ENCODE measurements around the gene CDC42EP3. TPM values are rescaled to one million over a fixed set of nuclear protein-coding genes. Genes with fewer than 3 reads are reported as not detected.

The CDC42EP3 gene
- total and polyA plus RNA-seq, 2 experiments from 2014 or later = 19.3 to 33.0 TPM

DNA sequence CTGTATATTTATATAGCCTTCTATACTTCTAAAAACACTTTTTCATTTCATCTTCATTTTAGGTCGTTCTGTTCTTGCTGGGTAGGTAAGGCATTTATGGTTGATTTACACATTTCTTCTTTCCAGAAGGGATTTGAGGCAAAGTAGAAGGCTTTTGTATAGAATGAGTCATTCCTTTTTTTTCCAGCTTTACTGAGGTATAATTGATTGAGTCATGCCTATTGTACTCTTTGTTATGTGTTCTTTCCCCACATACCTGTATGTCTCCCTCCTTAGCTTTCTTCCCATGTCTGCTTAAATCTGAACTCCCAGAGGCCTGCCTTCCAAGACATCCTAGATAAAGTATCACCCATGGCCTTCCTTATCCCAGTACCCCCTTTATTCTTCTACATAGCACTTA lies 4.8 kb upstream of the CDC42EP3 start:
- 5% methylated on average over 1 of the region's 1 CpG for WGBS (ENCODE audit: low lambda C conversion rate, missing lambda C conversion rate)
- H3K36me3 ChIP-seq (replicated peaks; ENCODE audit: insufficient read depth, low read depth) = no peaks in the 10 kb centered on the region
- H3K27ac ChIP-seq = peak overlapping the region; percentile 62
- no peak overlapping the region for H3K4me3 ChIP-seq
- H3K9me2 ChIP-seq (replicated peaks; ENCODE audit: insufficient read depth) = no peaks in the 10 kb centered on the region
- H3K4me1 ChIP-seq (ENCODE audit: insufficient read depth) = peaks cover 8% of the 10 kb centered on the region
- no peaks in the 10 kb centered on the region for H4K20me1 ChIP-seq (ENCODE audit: insufficient read depth, poor library complexity, severe bottlenecking)
- no peak for DNase-seq (ENCODE audit: low spot score)
- H3K4me2 ChIP-seq = no peak overlapping the region
- H3K79me2 ChIP-seq = no peaks in the 10 kb centered on the region
- H3K9me3 ChIP-seq (ENCODE audit: low read depth) = no peaks in the 10 kb centered on the region
- TF ChIP-seq, protein P1, sequence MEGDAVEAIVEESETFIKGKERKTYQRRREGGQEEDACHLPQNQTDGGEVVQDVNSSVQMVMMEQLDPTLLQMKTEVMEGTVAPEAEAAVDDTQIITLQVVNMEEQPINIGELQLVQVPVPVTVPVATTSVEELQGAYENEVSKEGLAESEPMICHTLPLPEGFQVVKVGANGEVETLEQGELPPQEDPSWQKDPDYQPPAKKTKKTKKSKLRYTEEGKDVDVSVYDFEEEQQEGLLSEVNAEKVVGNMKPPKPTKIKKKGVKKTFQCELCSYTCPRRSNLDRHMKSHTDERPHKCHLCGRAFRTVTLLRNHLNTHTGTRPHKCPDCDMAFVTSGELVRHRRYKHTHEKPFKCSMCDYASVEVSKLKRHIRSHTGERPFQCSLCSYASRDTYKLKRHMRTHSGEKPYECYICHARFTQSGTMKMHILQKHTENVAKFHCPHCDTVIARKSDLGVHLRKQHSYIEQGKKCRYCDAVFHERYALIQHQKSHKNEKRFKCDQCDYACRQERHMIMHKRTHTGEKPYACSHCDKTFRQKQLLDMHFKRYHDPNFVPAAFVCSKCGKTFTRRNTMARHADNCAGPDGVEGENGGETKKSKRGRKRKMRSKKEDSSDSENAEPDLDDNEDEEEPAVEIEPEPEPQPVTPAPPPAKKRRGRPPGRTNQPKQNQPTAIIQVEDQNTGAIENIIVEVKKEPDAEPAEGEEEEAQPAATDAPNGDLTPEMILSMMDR (IDR thresholded peaks at IDR 0.05; ENCODE audit: poor library complexity) = no peak
- no peak for TF ChIP-seq EZH2phosphoT487 (IDR thresholded peaks at IDR 0.05; ENCODE audit: low read depth, severe bottlenecking, unreplicated experiment)
- TF ChIP-seq EZH2 (IDR thresholded peaks at IDR 0.05; ENCODE audit: borderline replicate concordance) = no peak
- H3K27me3 ChIP-seq = no peaks in the 10 kb centered on the region
- H2AFZ ChIP-seq = no peak overlapping the region

DNA sequence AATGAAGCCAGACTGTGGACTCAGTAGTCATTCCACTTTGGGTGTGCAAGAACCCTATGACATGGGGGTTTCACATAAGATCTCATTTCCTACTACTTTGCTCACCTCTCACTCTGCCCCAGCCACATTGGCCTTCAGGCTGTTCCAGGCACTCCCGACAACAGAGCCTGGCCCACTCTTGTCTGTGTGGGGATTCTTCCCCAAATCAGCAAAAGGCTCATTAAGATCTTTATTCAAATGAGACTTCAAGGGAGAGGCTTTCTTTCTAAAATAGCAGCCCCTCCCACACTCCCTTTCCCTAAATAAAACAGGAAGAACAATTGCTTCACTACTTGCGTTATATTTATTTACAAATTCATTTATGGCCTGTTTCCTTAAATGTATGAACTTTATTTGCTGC lies 3.5 kb upstream of the CDC42EP3 start:
- no peak overlapping the region for H3K27ac ChIP-seq
- H3K4me2 ChIP-seq = no peak overlapping the region
- 53% methylated on average over 2 of the region's 2 CpGs for WGBS (ENCODE audit: low lambda C conversion rate, missing lambda C conversion rate)
- H3K36me3 ChIP-seq (replicated peaks; ENCODE audit: insufficient read depth, low read depth) = no peaks in the 10 kb centered on the region
- peaks cover 15% of the 10 kb centered on the region for H3K4me1 ChIP-seq (ENCODE audit: insufficient read depth)
- TF ChIP-seq, protein P1 (IDR thresholded peaks at IDR 0.05; ENCODE audit: poor library complexity) = no peak
- TF ChIP-seq EZH2 (IDR thresholded peaks at IDR 0.05; ENCODE audit: borderline replicate concordance) (no peak), EZH2phosphoT487 (IDR thresholded peaks at IDR 0.05; ENCODE audit: low read depth, severe bottlenecking, unreplicated experiment) (no peak)
- no peaks in the 10 kb centered on the region for H3K9me2 ChIP-seq (replicated peaks; ENCODE audit: insufficient read depth)
- H3K9me3 ChIP-seq (ENCODE audit: low read depth) = no peaks in the 10 kb centered on the region
- H3K4me3 ChIP-seq = no peak overlapping the region
- H3K27me3 ChIP-seq = no peaks in the 10 kb centered on the region
- no peak overlapping the region for H2AFZ ChIP-seq
- H4K20me1 ChIP-seq (ENCODE audit: insufficient read depth, poor library complexity, severe bottlenecking) = peaks cover 8% of the 10 kb centered on the region
- no peak for DNase-seq (ENCODE audit: low spot score)
- peaks cover 11% of the 10 kb centered on the region for H3K79me2 ChIP-seq

DNA sequence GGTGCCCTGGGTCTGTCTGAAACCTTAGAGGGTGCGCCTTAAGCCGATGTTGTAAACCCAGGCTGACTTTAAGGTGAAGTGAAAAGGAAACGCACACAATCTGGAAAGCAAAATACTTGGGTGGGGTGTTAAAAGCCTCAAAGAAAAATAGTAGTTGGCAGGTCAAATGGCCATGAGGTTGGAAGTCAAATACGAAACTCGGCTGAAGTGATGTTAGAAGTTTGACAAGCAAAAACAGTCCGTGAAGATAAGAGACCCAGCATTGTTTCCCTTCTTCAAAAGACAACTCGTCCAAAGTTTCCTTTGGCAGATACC lies 1.4 kb upstream of the CDC42EP3 start:
- H3K79me2 ChIP-seq = peaks cover 32% of the 10 kb centered on the region
- peak overlapping the region; percentile 93 for H3K4me2 ChIP-seq
- H3K27me3 ChIP-seq = no peaks in the 10 kb centered on the region
- H3K27ac ChIP-seq = peak overlapping the region; percentile 95
- peaks cover 24% of the 10 kb centered on the region for H3K4me1 ChIP-seq (ENCODE audit: insufficient read depth)
- peak overlapping the region; percentile 95 for H3K4me3 ChIP-seq
- H2AFZ ChIP-seq = peak overlapping the region; percentile 77
- DNase-seq (ENCODE audit: low spot score) = no peak
- no peaks in the 10 kb centered on the region for H3K9me3 ChIP-seq (ENCODE audit: low read depth)
- WGBS (ENCODE audit: low lambda C conversion rate, missing lambda C conversion rate) = 9% methylated on average over 6 of the region's 7 CpGs
- no peaks in the 10 kb centered on the region for H3K9me2 ChIP-seq (replicated peaks; ENCODE audit: insufficient read depth)
- TF ChIP-seq, protein P1 (IDR thresholded peaks at IDR 0.05; ENCODE audit: poor library complexity) = no peak
- TF ChIP-seq EZH2 (IDR thresholded peaks at IDR 0.05; ENCODE audit: borderline replicate concordance) = no peak
- no peak for TF ChIP-seq EZH2phosphoT487 (IDR thresholded peaks at IDR 0.05; ENCODE audit: low read depth, severe bottlenecking, unreplicated experiment)
- H4K20me1 ChIP-seq (ENCODE audit: insufficient read depth, poor library complexity, severe bottlenecking) = peaks cover 27% of the 10 kb centered on the region
- H3K36me3 ChIP-seq (replicated peaks; ENCODE audit: insufficient read depth, low read depth) = no peaks in the 10 kb centered on the region

All from hepatocyte (in vitro differentiated cells).